ENCODE results near the gene RARRES2. TPM values are rescaled to one million over a fixed set of nuclear protein-coding genes. Genes with fewer than 3 reads are reported as not detected.

The RARRES2 gene
- total and polyA plus RNA-seq, 2 of the 13 experiments (the other 11 are each of a cell fraction or from before 2014, with no cell fraction given), result 134 to 172 TPM

- TF ChIP-seq HNF4A (CRISPR knock-in tag; IDR thresholded peaks at IDR 0.05) (peak; percentile 18; the same call in 1 of the 2 replicates), ZNF572 (CRISPR knock-in tag; IDR thresholded peaks at IDR 0.05) (0 out of 2 replicates have a peak, but pooled peaks have one; percentile 22), ZNF264 (CRISPR knock-in tag; IDR thresholded peaks at IDR 0.05) (no peak; the same call in 1 of the 2 replicates), ZNF703 (CRISPR knock-in tag; IDR thresholded peaks at IDR 0.05; ENCODE audit: borderline replicate concordance) (no peak), ZFP91 (CRISPR knock-in tag; IDR thresholded peaks at IDR 0.05; ENCODE audit: borderline replicate concordance) (peak; percentile 23), ZBTB46 (CRISPR knock-in tag; IDR thresholded peaks at IDR 0.05; ENCODE audit: borderline replicate concordance) (no peak), ZNF687 (CRISPR knock-in tag; IDR thresholded peaks at IDR 0.05) (no peak), TEAD3 (CRISPR knock-in tag; optimal IDR thresholded peaks at IDR 0.05; ENCODE audit: borderline replicate concordance) (peak; percentile 94), CAMTA2 (CRISPR knock-in tag; IDR thresholded peaks at IDR 0.05; ENCODE audit: borderline replicate concordance) (no peak), ZFP36 (IDR thresholded peaks at IDR 0.05; ENCODE audit: borderline replicate concordance, low read depth, low read length, partially characterized antibody) (no peak), ZNF124 (CRISPR knock-in tag; IDR thresholded peaks at IDR 0.05) (no peak), ZNF496 (CRISPR knock-in tag; IDR thresholded peaks at IDR 0.05; ENCODE audit: insufficient replicate concordance) (no peak), CC2D1A (CRISPR knock-in tag; IDR thresholded peaks at IDR 0.05) (no peak), SMARCC2 (IDR thresholded peaks at IDR 0.05) (no peak), THRA (CRISPR knock-in tag; IDR thresholded peaks at IDR 0.05; ENCODE audit: borderline replicate concordance) (no peak), ONECUT2 (CRISPR knock-in tag; IDR thresholded peaks at IDR 0.05) (no peak), HES4 (CRISPR knock-in tag; IDR thresholded peaks at IDR 0.05; ENCODE audit: borderline replicate concordance) (no peak), TRIM24 (CRISPR knock-in tag; IDR thresholded peaks at IDR 0.05) (no peak)
These were observed 27.7 kb upstream of the RARRES2 start (continued) for GRCh38 chr7:150368884-150369747.

All from HepG2 (cell line).